AG10803 (cell line): ENCODE results near the gene DNAI4.
A peak's percentile ranks its signal among the peaks of the same experiment; 100 is the strongest.
"Not testable (repeated sequence)": the region's sequence is repeated elsewhere in the genome, so short reads cannot be mapped to it uniquely, and the experiment has no call there.

Experiments
- DNase-seq: peaks from one replicate; pipeline ENCODE4 v3.0.0; 2010; ENCODE audit warnings: low read depth
- H3K4me3 ChIP-seq: 2 replicates; pipeline ENCODE4 v1.5.1; 2011; ENCODE audit warnings: mild to moderate bottlenecking, low read length, control low read depth
- TF ChIP-seq, protein P1 (sequence below): conservative IDR thresholded peaks from 2 replicates; pipeline ENCODE4 v1.5.1; 2011; ENCODE audit warnings: mild to moderate bottlenecking, low read length, control low read depth, inconsistent platforms

The DNAI4 gene

GRCh38 chr1:66834926-66835325, 89.7 kb downstream of the DNAI4 start:
- TF ChIP-seq, protein P1, sequence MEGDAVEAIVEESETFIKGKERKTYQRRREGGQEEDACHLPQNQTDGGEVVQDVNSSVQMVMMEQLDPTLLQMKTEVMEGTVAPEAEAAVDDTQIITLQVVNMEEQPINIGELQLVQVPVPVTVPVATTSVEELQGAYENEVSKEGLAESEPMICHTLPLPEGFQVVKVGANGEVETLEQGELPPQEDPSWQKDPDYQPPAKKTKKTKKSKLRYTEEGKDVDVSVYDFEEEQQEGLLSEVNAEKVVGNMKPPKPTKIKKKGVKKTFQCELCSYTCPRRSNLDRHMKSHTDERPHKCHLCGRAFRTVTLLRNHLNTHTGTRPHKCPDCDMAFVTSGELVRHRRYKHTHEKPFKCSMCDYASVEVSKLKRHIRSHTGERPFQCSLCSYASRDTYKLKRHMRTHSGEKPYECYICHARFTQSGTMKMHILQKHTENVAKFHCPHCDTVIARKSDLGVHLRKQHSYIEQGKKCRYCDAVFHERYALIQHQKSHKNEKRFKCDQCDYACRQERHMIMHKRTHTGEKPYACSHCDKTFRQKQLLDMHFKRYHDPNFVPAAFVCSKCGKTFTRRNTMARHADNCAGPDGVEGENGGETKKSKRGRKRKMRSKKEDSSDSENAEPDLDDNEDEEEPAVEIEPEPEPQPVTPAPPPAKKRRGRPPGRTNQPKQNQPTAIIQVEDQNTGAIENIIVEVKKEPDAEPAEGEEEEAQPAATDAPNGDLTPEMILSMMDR, result no peak
- no peak for DNase-seq

DNA sequence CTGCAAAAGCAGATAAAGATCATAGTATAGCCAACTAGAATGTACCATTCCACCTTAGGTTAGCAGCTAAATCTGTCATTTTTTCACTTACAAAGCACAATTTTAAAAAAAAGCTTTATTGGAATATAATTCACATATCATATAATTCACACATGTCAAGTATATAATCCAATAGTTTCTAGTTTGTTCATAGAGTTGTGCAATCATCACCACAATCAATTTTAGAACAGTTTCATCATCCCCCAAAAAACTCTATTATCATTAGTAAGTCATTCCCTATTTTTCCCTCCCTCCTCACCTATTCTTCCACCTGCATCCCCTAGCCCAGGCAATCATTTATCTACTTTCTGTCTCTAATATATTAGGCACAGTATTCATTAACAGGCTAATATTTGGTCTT, 91.5 kb downstream of the DNAI4 start:
- TF ChIP-seq, protein P1, result no peak
- DNase-seq, result no peak
- no peak overlapping the region for H3K4me3 ChIP-seq

More at GRCh38 chr1:66834926-66835325, 89.7 kb downstream of the DNAI4 start:
- no peak overlapping the region for H3K4me3 ChIP-seq

DNA sequence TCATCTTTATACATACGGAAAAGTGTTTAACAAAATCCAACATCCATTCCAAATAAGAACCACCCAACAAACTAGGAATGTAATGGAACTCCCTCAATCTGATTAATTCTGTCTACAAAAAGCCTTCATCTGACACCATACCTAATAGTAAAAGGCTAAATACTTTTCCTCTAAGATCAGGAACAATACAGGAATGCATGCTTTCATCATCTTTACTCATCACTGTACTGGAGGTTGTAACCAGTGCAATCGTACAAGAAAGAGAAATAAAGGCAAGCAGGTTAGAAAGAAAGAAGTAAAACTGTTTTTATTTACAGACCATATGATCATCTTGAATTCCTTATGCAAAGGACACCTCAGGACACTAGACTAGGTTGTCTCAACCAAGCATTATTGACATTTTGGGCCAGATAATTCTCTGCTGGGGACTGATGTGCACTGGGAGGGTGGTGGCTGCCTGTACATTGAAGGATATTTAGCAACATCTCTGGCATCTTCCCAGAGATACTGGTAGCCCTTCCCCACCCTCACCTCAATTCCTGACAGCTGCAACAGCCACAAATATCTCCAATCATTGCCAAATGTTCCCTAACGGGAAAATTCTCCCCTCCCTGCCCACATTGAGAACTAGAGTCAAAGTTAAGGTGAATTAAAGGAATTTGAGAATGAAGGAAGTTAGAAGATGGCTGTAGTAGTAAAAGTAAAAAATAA, 93.0 kb downstream of the DNAI4 start:
- peak; percentile 10 for DNase-seq
- H3K4me3 ChIP-seq, result no peak overlapping the region
- TF ChIP-seq, protein P1, result no peak

GRCh38 chr1:66824771-66825170, 99.9 kb downstream of the DNAI4 start:
- DNase-seq, result no peak
- TF ChIP-seq, protein P1, result no peak
- H3K4me3 ChIP-seq, result no peak overlapping the region

GRCh38 chr1:66809736-66810326, 114.8 kb downstream of the DNAI4 start:
- TF ChIP-seq, protein P1, result no peak
- peak; percentile 5 for DNase-seq
- H3K4me3 ChIP-seq, result no peak overlapping the region

DNA sequence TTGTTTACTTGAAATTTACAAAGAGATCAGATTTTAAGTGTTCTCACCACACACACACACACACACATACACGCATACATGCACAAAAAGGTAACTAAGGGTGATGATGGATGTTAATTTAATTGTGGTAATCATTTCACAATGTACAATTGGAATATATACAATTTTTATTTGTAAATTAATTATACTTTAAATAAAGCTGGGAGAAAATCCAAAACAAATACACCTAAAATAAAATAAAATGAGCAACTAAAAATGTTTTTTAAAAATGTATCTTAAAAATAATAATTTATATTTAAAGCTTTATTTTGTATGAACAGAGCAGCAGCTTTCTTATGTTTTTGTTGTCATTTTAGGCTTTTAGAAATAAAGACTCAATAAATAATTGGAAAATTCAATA, 115.4 kb downstream of the DNAI4 start:
- no peak for DNase-seq
- TF ChIP-seq, protein P1, result no peak
- no peak overlapping the region for H3K4me3 ChIP-seq

DNA sequence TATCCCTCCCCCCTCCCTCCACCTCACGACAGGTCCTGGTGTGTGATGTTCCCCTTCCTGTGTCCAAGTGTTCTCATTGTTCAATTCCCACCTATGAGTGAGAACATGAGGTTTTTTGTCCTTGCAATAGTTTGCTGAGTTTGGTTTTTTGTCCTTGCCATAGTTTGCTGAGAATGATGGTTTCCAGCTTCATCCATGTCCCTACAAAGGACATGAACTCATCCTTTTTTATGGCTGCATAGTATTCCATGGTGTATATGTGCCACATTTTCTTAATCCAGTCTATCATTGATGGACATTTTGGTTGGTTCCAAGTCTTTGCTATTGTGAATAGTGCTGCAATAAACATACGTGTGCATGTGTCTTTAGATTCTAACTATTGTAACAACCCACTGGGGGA, 128.8 kb downstream of the DNAI4 start:
- not testable (repeated sequence) for H3K4me3 ChIP-seq, DNase-seq
